Skeletal muscle tissue (tissue), 4 donors: ENCODE data around the gene CTNNAL1. TPM values are rescaled to one million over a fixed set of nuclear protein-coding genes. Genes with fewer than 3 reads are reported as not detected.
A peak's percentile ranks its signal among the peaks of the same experiment; 100 is the strongest.
"Not testable (repeated sequence)": the region's sequence is repeated elsewhere in the genome, so short reads cannot be mapped to it uniquely, and the experiment has no call there.

ENCODE experiments used
- H3K27ac ChIP-seq: one replicate; pipeline ENCODE4 v1.7.0; 2013; ENCODE audit warnings: mild to moderate bottlenecking, low read depth, low read length, inconsistent platforms
- H3K27me3 ChIP-seq, 3 donors: one replicate each; pipeline ENCODE4 v1.7.0; 2013; ENCODE audit warnings: low read length in 3 of 3; ENCODE audit not compliant: control insufficient read depth in 3 of 3, insufficient read depth in 3 of 3
- H3K36me3 ChIP-seq, 3 donors: one replicate each; pipeline ENCODE4 v1.7.0; 2013; ENCODE audit warnings: low read length in 3 of 3; ENCODE audit not compliant: control insufficient read depth in 3 of 3, insufficient read depth in 3 of 3
- H3K4me1 ChIP-seq, 3 donors: one replicate each; pipeline ENCODE4 v1.7.0; 2013; ENCODE audit warnings: low read length in 3 of 3, mild to moderate bottlenecking in 3 of 3; ENCODE audit not compliant: control insufficient read depth in 3 of 3, insufficient read depth in 3 of 3
- H3K4me3 ChIP-seq, 3 donors: one replicate each; pipeline ENCODE4 v1.7.0; 2013; ENCODE audit warnings: low read length in 3 of 3
- H3K9ac ChIP-seq, 3 donors: one replicate each; pipeline ENCODE4 v1.7.0; 2013; ENCODE audit warnings: low read length in 3 of 3, mild to moderate bottlenecking in 3 of 3, moderate library complexity in 2 of 3, low read depth in 1 of 3
- H3K9me3 ChIP-seq, 3 donors: one replicate each; pipeline ENCODE4 v1.7.0; 2013; ENCODE audit warnings: low read length in 3 of 3; ENCODE audit not compliant: control insufficient read depth in 3 of 3
- total RNA-seq: library from RNA; depleted of rRNA; stranded (reverse); fragments of >200 nt; gene quantifications from one replicate; pipeline ENCODE4 v1.2.3, GENCODE V29; 2014
- donor health status: Osteomylitis.

Gene CTNNAL1
- total RNA-seq, 1 donor from 2014 or later: 24.5 TPM

DNA sequence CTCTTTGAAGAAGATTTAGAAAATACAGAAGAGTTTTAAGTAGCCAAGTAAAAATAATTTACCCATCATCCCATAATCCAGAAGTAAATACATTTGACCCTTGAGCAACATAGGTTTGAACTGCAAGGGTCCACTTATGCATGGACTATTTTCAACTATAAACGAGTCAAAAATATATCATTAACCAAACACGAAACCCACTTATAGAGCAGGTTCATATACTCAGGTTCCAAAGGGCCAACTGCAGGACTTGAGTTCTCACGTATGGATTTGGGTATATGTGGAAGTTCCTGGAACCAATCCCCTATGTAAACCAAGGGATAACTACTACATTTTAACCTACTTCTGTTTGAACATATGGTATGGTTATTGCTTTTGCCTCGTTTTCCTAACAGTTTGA lies 73.3 kb downstream of the CTNNAL1 start:
- no peaks in the 10 kb centered on the region for H3K27me3 ChIP-seq
- H3K4me3 ChIP-seq: no peak overlapping the region

DNA sequence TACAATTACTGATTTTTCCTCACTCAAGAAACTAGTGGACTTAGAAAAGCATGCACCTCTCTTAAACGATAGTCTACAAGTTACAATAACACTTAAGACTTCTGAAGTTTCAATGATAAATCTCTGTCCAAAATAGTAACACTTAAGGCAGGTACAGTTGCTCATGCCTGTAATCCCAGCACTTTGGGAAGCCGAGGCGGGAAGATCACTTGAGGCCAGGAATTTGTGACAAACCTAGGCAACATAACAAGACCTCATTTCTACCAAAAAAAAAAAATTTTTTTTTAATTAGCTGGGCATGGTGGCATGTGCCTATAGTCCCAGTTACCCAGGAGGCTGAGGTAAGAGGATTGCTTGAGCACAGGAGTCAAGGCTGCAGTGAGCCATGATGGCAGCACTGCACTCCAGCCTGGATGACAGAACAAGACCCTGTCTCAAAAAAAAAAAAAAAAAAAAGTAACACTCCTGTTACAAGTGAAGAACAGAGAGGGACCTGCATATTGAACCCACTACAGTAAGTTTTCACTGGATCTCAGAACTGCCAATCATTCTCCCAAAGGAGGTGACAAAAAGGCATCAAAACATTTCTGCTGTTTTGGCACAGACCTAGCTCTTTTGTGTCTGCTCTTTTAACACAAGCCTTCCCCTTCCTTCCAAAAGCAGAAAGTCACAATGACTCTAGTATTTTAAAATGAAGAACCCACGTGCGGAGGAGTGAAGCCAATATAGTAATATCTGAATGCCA lies 75.6 kb downstream of the CTNNAL1 start:
- Histone ChIP-seq H3K9me3 (no peaks in the 10 kb centered on the region), H3K36me3 (peaks cover 6 to 20% (median 15%) of the 10 kb centered on the region in 3 donors), H3K4me1 (peaks cover 11 to 29% (median 13%) of the 10 kb centered on the region in 3 donors), H3K27ac (no peak overlapping the region), H3K27me3 (no peaks in the 10 kb centered on the region), H3K4me3 (no peak overlapping the region), H3K9ac (no peak overlapping the region)

More for the DNA sequence above, 73.3 kb downstream of the CTNNAL1 start:
- H3K4me1 ChIP-seq: peaks cover 2 to 9% (median 3%) of the 10 kb centered on the region in 3 donors
- peaks cover 6 to 22% (median 20%) of the 10 kb centered on the region in 3 donors for H3K36me3 ChIP-seq
- H3K9ac ChIP-seq: no peak overlapping the region
- no peaks in the 10 kb centered on the region for H3K9me3 ChIP-seq
- no peak overlapping the region for H3K27ac ChIP-seq

DNA sequence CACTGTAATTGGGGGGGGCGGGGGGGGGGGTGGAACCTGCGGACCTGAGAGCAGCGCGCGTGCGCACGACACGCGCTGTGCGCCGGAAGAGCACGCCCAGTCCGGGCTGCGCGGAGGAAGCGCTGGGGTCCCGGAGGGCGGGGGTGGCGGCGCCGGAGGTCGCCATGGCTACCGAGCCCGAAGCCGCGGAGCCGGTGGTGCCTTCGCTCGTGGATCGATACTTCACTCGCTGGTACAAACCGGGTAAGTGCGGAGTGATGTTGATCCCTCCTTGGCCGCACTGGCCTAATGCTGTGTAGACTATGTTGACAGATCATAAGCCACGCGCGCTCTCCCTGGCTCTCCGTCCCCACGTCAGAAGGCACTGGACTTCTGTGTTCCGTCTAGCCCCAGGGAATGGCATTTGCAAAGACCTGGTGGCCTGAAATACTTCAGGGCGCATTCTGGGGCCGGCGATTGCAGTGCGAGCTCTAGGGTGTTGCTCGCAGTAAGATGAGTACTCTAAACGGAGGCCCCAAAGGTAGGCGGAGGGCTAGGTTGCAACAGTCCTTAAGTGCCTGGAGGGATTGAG lies 78.9 kb downstream of the CTNNAL1 start, which contains the start of gene ABITRAM:
ABITRAM (plus strand) TSS at position 78 of the 571 bp plus-strand sequence; CDS start at position 165, 87 bp downstream.
- peaks cover under 1 to 3% (median 2%) of the 10 kb centered on the region in 3 donors for H3K36me3 ChIP-seq
- peak within 1 kb of the TSS; percentile 92 to 96 (median 93) for H3K9ac ChIP-seq
- no peaks in the 10 kb centered on the region for H3K27me3 ChIP-seq
- H3K9me3 ChIP-seq: no peaks in the 10 kb centered on the region
- H3K27ac ChIP-seq: peak within 1 kb of the TSS; percentile 84
- peak within 1 kb of the TSS; percentile 99 for H3K4me3 ChIP-seq
- H3K4me1 ChIP-seq: peaks cover 14 to 33% (median 16%) of the 10 kb centered on the region in 3 donors

DNA sequence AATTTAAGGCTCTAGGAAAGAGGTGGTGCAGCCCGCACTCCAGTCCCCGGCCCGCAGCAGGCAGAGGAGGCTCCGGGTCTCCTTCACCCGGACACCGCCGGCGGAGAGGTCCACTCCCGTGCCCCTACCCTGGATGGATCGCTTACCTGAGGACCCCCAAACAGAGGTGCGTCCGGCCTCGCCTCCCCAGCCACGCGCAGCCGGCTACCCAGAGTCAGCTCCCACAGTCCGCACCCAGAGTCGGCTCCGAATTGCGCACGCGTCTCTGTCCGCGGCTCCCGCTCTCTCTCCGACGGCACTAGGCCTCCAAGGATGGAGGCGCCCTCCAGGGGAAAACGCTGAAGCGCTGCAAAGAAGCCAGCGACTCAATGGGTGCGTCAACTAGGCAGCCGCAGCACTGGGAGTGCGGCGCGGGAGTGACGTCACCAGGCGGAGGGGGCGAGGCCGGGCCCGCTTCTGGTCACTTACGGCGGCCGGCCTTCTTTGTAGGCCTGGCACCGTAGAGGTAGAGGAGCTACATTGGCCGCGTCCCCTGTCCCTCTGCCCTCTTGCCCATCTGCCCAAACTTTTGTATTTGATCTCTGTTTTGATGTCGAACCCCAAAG lies 79.5 kb downstream of the CTNNAL1 start, which contains the start of gene ELP1:
ELP1 (minus strand) TSS at position 407 of the 605 bp plus-strand sequence. CDS start 2,978 bp downstream, outside the sequence.
- Histone ChIP-seq H3K4me1 (peaks cover 14 to 33% (median 16%) of the 10 kb centered on the region in 3 donors), H3K4me3 (peak within 1 kb of the TSS; percentile 99), H3K27me3 (no peaks in the 10 kb centered on the region), H3K9me3 (no peaks in the 10 kb centered on the region), H3K9ac (peak within 1 kb of the TSS; percentile 92 to 96 (median 93)), H3K36me3 (peaks cover 0 to 5% (median 4%) of the 10 kb centered on the region in 3 donors), H3K27ac (peak within 1 kb of the TSS; percentile 84)

DNA sequence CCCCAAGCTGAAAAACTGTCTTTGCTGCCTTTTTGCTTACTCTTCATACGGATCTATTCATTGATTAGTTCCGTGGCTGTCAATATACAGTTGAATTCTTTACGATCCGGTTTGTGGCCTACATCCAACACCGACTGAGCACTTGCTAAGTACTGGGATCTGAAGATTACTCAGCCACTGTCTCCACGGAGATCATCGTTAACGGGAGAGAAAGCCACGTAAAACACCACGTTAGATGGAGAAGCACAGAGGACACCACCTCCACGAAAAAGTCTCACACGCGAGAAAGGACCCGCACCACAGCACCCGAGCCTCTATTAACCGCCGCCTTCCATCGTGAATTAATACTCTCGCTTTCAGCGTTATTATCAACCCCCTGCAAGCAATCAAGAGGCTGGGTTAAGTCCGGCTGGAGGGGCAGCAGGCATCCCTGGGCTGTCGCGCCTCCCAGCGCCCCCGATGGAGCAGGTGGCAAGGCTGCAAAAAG lies 80.0 kb downstream of the CTNNAL1 start:
- Histone ChIP-seq H3K27ac (peak overlapping the region; percentile 84), H3K36me3 (peaks cover 0 to 9% (median 5%) of the 10 kb centered on the region in 3 donors), H3K4me1 (peaks cover 14 to 33% (median 16%) of the 10 kb centered on the region in 3 donors), H3K27me3 (no peaks in the 10 kb centered on the region), H3K9ac (peak overlapping the region; percentile 92 to 96 (median 93)), H3K9me3 (no peaks in the 10 kb centered on the region), H3K4me3 (peak overlapping the region; percentile 99)

DNA sequence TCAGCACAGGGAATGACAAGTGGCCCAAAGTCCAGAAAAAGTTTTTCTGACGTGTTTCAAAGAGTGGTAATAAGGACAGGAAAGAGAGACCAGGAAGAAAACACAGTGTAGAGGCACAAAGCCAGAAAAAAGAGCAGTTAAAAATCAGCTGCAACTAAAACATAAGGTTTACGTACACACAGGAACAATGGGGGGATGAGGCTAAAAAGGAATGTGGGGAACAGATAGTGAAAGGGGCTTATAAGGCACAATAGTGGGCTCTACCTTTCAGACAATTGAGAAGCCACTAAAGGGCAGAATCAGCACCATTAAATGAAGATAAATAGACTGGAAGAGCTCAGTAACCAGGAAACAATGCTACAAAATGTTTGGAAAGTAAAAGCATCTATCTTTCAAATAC lies 84.9 kb downstream of the CTNNAL1 start:
- Histone ChIP-seq H3K9ac (no peak overlapping the region), H3K4me1 (peaks cover 8 to 11% (median 8%) of the 10 kb centered on the region in 3 donors), H3K9me3 (no peaks in the 10 kb centered on the region), H3K27ac (no peak overlapping the region), H3K4me3 (no peak overlapping the region), H3K36me3 (peaks cover 14 to 52% (median 43%) of the 10 kb centered on the region in 3 donors), H3K27me3 (no peaks in the 10 kb centered on the region)

DNA sequence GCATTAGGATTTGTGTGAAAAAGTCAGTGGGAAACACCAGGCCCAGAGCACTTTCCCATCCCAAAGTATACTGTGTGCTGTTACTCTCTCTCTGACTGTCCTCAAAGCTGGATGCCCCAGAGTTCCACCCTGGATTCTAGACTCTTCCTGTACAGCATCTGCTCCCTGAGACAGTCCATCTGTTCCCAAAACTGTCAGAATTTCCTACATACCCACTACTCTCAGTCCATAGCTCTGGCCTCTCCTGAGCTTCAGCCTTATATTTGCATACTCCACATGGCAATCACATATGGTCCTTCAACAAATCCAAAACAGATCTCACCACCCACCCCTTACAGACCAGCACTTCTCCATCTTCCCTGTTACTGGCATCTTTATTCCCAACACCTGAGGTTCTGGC lies 88.8 kb downstream of the CTNNAL1 start:
- H3K36me3 ChIP-seq: peaks cover 18 to 81% (median 65%) of the 10 kb centered on the region in 3 donors

DNA sequence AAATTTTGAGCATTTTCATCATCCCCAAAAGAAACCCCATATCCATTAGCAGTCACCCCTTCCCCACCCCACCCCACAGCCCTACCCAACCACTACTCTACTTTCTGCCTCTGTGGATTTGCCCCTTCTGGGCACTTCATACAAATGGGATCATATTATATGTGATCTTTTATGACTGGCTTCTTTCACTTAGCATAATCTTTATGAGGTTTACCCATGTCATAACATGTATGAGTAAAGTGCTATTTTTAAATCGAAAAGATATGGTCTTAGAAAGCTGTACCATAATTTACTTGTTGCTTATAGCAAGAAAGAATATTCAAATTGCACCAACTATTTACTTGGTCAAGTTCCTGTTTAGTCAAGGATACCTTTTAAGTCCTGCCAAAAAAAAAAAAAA lies 92.1 kb downstream of the CTNNAL1 start:
- Histone ChIP-seq H3K9ac (no peak overlapping the region), H3K9me3 (no peaks in the 10 kb centered on the region), H3K4me3 (no peak overlapping the region), H3K36me3 (peaks cover 26 to 71% (median 64%) of the 10 kb centered on the region in 3 donors), H3K4me1 (no peaks in the 10 kb centered on the region), H3K27ac (no peak overlapping the region), H3K27me3 (no peaks in the 10 kb centered on the region)

More for the DNA sequence above, 88.8 kb downstream of the CTNNAL1 start:
- H3K4me1 ChIP-seq: no peaks in the 10 kb centered on the region
- no peaks in the 10 kb centered on the region for H3K9me3 ChIP-seq
- no peak overlapping the region for H3K27ac ChIP-seq
- H3K27me3 ChIP-seq: no peaks in the 10 kb centered on the region
- no peak overlapping the region for H3K4me3 ChIP-seq
- H3K9ac ChIP-seq: no peak overlapping the region

DNA sequence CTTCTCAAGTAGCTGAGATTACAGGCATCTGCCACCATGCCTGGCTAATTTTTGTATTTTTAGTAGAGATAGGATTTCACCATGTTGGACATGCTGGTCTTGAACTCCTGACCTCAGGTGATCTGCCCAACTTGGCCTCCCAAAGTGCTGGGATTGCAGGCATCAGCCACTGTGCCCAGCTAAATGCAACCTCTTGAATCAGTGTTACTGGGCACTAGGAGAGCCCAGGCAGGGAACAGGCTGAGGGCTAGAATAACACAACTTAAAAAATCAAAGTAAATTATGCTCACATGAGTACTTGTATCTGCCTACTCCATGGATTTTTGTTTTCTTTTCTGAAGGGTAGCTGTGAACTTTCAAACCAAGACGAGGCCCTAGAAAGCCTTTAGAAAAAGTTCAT lies 92.9 kb downstream of the CTNNAL1 start:
- H3K36me3 ChIP-seq: peaks cover 26 to 71% (median 56%) of the 10 kb centered on the region in 3 donors

More for the DNA sequence above, 92.9 kb downstream of the CTNNAL1 start:
- not testable (repeated sequence) for H3K4me3 ChIP-seq, H3K4me1 ChIP-seq, H3K27me3 ChIP-seq, H3K9ac ChIP-seq, H3K27ac ChIP-seq, H3K9me3 ChIP-seq
